ENCODE results near the gene FBXW8.

FBXW8 gene

DNA sequence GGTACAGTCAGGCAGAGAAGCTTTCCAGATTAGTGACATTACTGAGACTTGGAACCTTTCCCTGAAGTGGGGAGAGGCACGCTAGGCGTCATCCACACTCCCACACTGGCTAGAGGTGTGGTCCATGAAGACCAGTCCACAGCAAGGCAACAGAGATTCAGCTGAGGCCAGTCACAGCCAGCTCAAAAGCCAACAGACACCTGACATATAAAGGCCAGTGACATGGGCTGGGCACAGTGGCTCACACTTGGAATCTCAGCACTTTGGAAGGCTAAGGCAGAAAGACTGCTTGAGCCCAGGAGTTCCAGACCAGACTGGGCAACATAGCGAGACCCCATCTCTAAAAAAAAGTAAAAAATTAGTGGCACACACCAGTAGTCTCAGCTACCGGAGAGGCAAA is 40.4 kb upstream of the FBXW8 start:
- no peak overlapping the region for H3K4me3 ChIP-seq (replicated peaks; ENCODE audit: low read depth, low read length)
- no peak for DNase-seq (ENCODE audit: extremely low read depth, low read depth)
- TF ChIP-seq, protein P1, sequence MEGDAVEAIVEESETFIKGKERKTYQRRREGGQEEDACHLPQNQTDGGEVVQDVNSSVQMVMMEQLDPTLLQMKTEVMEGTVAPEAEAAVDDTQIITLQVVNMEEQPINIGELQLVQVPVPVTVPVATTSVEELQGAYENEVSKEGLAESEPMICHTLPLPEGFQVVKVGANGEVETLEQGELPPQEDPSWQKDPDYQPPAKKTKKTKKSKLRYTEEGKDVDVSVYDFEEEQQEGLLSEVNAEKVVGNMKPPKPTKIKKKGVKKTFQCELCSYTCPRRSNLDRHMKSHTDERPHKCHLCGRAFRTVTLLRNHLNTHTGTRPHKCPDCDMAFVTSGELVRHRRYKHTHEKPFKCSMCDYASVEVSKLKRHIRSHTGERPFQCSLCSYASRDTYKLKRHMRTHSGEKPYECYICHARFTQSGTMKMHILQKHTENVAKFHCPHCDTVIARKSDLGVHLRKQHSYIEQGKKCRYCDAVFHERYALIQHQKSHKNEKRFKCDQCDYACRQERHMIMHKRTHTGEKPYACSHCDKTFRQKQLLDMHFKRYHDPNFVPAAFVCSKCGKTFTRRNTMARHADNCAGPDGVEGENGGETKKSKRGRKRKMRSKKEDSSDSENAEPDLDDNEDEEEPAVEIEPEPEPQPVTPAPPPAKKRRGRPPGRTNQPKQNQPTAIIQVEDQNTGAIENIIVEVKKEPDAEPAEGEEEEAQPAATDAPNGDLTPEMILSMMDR (IDR thresholded peaks at IDR 0.05; ENCODE audit: low read depth, low read length, missing control alignments) = no peak

GRCh38 chr12:116874324-116874995 is 36.3 kb upstream of the FBXW8 start:
- TF ChIP-seq, protein P1 (IDR thresholded peaks at IDR 0.05; ENCODE audit: low read depth, low read length, missing control alignments) = no peak
- H3K4me3 ChIP-seq (replicated peaks; ENCODE audit: low read depth, low read length) = no peak overlapping the region
- DNase-seq (ENCODE audit: extremely low read depth, low read depth) = no peak

GRCh38 chr12:116876151-116876869 is 34.4 kb upstream of the FBXW8 start:
- TF ChIP-seq, protein P1 (IDR thresholded peaks at IDR 0.05; ENCODE audit: low read depth, low read length, missing control alignments) = no peak
- H3K4me3 ChIP-seq (replicated peaks; ENCODE audit: low read depth, low read length) = no peak overlapping the region
- DNase-seq (ENCODE audit: extremely low read depth, low read depth) = no peak

DNA sequence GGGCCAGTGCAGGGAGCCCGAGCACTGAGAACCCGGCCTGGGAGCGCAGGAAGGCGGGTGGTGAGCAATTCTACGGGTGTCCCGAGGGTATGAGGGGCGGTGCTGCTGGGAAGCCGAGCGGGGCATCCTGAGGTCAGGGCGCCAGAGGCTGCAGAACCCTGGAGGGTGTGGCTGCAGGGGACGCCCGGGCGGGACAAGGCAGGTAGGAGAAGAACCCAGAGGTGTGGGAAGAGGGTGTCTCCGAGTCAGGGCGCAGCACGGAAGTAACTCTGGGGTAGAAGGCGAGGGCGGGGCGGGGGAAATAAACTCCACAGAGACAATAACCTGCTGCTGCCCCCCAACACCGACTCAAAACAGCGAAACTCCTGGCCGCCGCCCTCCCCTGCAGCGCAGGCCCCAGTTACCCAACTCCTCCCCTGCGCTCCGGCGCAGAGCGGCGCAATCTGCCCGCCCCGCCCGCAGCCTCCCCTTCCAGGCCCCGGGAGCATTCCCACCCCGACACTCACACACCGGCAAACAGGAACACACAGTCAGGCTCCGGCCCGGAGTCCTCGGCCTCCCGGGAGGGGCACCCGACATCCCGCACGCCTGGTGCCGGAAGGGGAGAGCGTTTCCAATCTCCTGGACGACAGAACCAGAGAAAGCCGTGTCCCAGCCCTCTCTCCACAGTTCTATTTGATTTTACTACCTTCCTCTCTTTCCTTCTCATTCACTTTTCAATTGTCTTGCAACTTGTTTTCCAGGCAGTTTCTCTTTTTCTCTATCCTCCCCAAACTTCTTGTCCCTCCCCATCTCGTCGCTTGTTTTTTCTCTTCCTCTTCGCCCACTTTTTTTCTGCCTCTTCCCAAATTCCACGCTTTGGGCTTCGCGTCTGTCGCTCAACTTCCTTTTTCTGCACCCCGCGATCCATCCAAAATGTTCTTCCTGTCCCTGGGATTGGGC is 31.9 kb upstream of the FBXW8 start:
- DNase-seq (ENCODE audit: extremely low read depth, low read depth) = no peak
- TF ChIP-seq, protein P1 (IDR thresholded peaks at IDR 0.05; ENCODE audit: low read depth, low read length, missing control alignments) = no peak
- H3K4me3 ChIP-seq (replicated peaks; ENCODE audit: low read depth, low read length) = no peak overlapping the region

GRCh38 chr12:116879509-116880212 is 31.1 kb upstream of the FBXW8 start:
- no peak overlapping the region for H3K4me3 ChIP-seq (replicated peaks; ENCODE audit: low read depth, low read length)
- no peak for DNase-seq (ENCODE audit: extremely low read depth, low read depth)

More at GRCh38 chr12:116879509-116880212, 31.1 kb upstream of the FBXW8 start:
- TF ChIP-seq, protein P1 (IDR thresholded peaks at IDR 0.05; ENCODE audit: low read depth, low read length, missing control alignments) = no peak
